Stimulated activated CD8-positive, alpha-beta memory T cell treated with anti-CD3 and anti-CD28 coated beads, Interleukin-7, amount 100 ng/mL, for 48 hours (primary cell): ENCODE measurements around the gene TIAM2.
"Not testable (repeated sequence)": the region's sequence is repeated elsewhere in the genome, so short reads cannot be mapped to it uniquely, and the experiment has no call there.

Source experiments
- DNase-seq, 2 donors: peaks; one replicate each; pipeline ENCODE4 v3.0.0-alpha.2; 2020; ENCODE audit warnings: low read depth in 1 of 2; ENCODE audit errors: extremely low read depth in 1 of 2

Gene TIAM2

DNA sequence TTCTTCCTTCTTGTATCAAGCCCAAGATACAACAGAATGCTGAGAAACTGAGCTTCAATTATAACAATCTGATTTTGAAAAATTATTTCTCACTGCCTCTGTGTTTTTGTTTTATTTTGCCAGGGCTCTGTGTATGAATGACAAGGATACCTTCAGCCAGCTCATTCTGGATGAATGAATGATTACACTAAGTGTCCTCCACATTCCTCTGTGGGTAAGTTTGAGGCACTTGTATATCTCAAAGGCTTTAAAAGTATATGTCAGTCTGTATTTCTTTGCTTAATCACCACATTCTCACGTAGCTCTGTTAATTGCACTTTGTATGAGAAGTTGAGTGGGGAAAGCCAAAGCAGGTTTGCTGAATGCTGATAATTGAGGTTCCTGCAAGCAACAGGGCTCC is 95.1 kb downstream of the TIAM2 start:
- DNase-seq, result no peak

DNA sequence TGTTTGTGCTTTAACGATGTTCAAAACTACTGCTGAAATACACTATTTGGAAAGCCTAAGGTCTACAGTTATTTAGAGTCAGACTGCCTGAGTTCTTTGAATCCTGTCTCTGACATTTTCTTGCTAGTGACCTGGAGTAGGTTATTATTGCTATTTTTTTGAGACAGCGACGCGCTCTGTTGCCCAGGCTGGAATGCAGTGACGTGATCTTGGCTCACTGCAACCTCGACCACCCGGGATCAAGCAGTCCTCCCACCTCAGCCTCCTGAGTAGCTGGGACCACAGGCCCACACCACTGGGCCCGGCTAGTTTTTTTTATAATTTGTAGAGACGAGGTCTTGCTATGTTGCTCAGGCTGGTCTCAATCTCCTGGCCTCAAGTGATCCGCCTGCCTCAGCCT is 96.6 kb downstream of the TIAM2 start:
- DNase-seq, result no peak

DNA sequence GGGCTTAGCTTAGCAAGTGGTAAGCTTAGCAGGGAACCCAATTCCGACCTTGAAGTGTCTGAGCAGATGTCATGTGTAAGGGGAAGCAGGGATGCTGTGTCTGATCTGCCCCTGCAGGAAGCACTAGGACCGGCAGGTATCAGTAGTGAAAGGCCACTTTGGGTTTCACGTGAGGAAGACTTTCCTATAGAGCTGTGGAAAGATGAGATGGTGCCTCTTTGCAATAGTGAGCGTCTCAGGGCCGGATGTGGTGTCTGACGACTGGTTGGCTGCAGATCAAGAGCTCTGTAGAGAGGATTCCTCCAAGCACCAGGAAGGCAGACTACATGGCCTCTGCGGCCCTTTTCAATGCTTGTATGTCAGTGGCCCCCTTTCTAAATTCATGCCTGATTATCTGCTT is 98.3 kb downstream of the TIAM2 start:
- DNase-seq, result no peak

GRCh38 chr6:155100087-155100486 is 105.0 kb downstream of the TIAM2 start:
- no peak for DNase-seq

DNA sequence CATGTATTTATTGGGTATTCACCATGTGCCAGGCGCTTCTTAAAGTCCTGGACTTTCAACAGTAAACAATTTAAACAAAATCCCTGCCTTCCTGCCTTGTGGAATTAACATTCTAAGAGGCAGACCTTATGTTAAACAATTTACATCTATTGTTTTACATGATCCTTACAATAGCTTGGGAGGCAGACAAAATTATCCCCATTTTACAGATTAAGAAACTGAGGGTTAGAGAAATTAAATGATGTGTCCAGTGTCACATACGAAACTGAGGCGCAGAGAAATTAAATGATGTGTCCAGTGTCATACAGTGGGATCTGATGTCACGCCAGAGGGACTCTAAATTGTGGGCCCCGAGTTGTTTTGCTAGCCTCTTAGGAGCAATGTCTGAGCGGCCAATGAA is 105.5 kb downstream of the TIAM2 start:
- no peak for DNase-seq

- DNase-seq, result not testable (repeated sequence)
Observed at GRCh38 chr6:155103083-155103645, 108.0 kb downstream of the TIAM2 start.

- no peak for DNase-seq
Observed at GRCh38 chr6:155103816-155104366, 108.8 kb downstream of the TIAM2 start.

GRCh38 chr6:155106456-155107115 is 111.5 kb downstream of the TIAM2 start:
- no peak for DNase-seq

GRCh38 chr6:155107432-155108069 is 112.4 kb downstream of the TIAM2 start:
- DNase-seq, result no peak

GRCh38 chr6:155108070-155108820 is 113.1 kb downstream of the TIAM2 start:
- DNase-seq, result no peak

GRCh38 chr6:155110721-155111120 is 115.6 kb downstream of the TIAM2 start:
- no peak for DNase-seq

DNA sequence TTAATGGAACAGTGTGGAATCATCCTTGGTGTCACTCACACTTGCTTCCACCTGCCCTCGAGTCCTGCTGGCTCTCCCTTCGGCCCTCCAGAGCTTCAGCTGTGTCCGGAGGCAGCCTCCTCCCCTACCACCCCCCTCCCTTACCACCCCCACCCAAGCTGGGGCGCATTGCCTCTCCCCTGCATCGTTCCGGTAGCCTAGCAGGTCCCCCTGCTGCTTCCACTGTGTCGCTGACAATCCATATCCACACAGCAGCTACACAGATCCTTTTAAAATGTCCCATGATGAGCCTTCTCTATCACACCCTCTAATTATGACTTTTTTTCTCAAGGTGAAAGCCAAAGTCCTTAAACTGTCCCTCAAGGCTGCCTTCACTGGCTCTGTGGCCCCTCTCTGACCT is 117.6 kb downstream of the TIAM2 start:
- DNase-seq, result no peak

- no peak for DNase-seq
Observed at GRCh38 chr6:155115893-155116570, 120.9 kb downstream of the TIAM2 start.

DNA sequence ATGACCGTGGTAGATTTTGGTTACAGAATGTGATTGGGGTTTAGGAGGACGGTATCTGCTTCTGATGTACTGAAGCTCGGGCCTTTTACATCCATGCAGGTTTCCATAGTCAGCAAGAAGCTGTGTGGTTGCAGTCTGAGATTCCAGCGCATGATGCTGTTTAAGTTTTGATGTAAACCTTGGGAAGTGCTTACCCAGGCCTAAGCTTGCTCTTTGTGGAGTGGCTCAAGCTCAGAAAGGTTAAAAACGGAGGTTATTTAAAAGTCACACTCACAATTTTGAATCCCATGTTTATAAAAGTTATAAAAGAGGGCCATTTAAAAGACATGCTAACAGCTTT is 121.4 kb downstream of the TIAM2 start:
- no peak for DNase-seq

- no peak for DNase-seq
Observed at GRCh38 chr6:155117256-155117655, 122.1 kb downstream of the TIAM2 start.

DNA sequence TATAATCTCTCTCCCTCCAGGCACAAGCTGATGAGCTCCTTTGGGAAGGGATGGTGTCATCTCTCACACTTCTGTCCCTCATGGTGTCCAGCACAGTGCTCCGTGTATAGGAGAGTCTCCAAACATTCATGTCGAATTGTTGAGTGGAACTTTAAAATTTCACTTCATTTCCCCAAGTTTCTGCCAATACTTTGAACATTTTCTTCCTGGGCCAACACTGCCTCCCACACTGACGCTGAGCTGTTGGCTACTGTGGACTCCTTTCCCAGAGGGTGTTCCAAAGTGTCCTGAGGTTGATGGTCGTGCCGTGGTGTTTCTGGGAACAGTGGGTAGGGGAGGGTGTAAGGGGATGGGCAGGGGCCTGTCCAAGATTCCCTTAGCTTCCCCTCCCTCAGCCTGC is 122.7 kb downstream of the TIAM2 start:
- no peak for DNase-seq

GRCh38 chr6:155119201-155119600 is 124.1 kb downstream of the TIAM2 start:
- not testable (repeated sequence) for DNase-seq

GRCh38 chr6:155120034-155120433 is 124.9 kb downstream of the TIAM2 start:
- DNase-seq, result no peak

DNA sequence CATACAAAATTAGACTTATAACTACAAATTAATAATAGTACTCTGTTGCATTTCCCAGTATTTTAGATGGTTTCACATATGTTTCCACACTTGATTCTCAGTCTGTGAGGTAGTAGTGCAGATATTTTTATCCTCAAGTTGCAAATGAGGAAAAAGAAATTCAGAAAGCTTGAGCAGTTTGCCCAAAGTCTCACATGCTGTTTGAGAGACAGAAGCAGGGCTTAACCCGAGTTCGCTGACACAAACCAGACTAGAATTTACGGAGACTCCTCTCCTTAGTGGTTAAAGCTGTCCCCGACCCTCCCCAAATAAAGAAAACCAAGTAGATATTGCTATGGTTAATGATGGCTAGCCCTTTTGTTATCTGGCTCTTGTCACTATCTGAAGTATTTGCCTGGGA is 126.2 kb downstream of the TIAM2 start:
- no peak for DNase-seq

GRCh38 chr6:155121699-155122098 is 126.6 kb downstream of the TIAM2 start:
- no peak for DNase-seq
